HG02623 (cell line): ENCODE measurements around the gene RGS3.
"Not testable (repeated sequence)": the region's sequence is repeated elsewhere in the genome, so short reads cannot be mapped to it uniquely, and the experiment has no call there.

Source experiments
- ATAC-seq: cut with Tn5 transposase; IDR thresholded peaks from one replicate; pipeline ENCODE4 v1.9.1; 2021; ENCODE audit warnings: moderate library complexity; ENCODE audit not compliant: unreplicated experiment

RGS3 gene

DNA sequence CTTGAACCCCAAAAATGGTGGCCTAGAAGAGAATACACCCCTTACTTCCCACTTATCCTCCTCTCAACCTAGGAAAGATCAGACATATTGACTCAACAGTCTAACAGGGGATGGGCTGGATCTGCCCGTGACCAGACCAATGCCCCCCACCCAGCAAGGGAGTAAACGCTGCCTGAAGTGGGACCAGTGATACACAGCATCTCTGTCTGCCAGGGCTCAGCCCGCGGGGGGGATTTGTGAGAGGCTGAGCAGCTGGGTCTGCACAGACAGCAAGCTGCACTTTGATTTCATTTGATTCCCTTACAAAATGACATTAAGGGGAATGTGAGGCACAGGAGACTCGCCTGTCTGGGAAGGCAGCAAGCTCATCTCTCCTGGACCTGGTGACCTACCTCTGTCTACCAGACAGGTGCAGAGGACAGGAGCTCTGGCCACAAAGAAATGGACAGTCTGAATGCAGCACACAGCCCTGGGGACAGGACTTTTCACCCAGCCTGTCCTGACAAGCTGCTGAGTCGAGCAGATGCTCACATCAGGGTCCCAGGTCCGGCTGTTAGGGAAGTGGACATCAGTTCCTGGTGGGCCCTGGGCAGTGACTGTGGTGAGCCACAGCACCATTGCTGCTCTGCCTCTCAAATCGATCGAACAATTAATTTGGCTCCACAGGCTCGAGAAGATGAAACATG lies 79.9 kb downstream of the RGS3 start:
- ATAC-seq, result no peak

DNA sequence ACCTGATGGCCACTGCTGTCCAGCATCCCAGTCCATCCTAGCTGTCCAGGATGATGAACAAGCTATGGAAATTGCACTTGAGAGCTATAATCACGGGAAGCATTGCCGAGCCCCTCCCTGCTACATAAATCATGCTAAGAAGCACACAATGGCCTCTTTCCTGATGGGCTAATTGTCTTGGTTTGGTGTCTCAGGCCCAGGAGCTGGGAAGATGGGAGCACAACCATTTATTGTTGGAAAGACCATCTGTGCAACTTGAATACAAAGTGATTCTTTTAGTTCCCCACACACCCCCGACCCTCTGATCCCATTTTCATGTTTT lies 80.4 kb downstream of the RGS3 start:
- ATAC-seq, result no peak

DNA sequence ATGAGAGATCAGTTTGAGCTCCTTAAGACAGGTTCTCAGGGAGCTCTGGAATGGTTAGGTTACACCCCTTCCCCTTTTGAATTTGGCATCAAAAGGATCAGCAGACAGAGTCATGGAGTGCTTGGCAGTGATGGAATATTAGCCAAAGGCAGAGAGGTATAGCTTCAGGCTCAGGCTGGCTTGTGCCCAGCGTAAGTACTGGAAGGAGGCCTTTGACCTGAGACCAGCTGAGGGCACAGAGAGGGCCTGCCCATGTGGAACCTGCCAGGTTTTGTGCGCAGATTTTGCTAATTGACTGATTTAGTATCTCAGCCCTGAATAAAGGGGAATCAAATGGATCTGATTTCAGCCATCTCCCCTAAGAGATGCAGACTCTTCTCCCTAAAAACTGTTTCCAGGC lies 81.5 kb downstream of the RGS3 start:
- ATAC-seq, result no peak

DNA sequence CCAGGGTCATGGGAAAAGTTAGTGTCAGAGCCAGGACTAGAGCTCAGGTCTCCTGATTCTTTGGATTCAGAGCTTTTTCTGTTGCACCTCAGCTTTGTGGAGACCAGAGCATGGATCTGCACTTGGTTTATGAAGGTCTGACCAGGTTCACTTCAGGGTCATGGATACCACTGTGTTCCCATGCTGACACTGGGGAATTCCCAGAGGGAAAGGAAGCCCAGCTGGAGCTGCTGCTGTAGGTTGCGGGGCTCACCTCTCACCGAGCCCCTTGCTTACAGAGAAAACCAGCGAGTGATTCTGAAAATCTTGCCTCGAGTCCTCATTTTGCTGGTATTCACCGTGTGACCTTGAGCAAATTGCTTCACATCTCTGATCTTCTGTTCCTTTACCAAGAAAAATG lies 83.0 kb downstream of the RGS3 start:
- ATAC-seq, result no peak

DNA sequence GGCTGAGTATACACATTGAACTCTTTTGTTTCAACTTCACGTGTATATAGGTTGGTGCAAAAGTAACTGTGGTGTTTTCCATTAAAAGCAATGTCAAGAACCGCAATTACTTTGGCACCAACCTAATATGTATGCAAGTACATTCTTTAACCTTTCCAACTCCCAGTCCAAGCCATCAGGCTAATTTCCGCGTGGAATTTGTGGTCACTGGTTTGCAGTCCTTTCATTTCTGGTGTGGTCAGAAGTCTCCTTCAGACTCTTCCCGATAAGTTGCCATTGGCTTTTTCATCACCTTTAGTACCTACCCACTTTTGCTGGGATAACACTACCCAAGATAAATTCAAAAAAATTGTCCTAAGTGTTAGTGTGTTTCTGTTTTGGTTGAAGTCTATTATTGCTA lies 84.0 kb downstream of the RGS3 start:
- no peak for ATAC-seq

DNA sequence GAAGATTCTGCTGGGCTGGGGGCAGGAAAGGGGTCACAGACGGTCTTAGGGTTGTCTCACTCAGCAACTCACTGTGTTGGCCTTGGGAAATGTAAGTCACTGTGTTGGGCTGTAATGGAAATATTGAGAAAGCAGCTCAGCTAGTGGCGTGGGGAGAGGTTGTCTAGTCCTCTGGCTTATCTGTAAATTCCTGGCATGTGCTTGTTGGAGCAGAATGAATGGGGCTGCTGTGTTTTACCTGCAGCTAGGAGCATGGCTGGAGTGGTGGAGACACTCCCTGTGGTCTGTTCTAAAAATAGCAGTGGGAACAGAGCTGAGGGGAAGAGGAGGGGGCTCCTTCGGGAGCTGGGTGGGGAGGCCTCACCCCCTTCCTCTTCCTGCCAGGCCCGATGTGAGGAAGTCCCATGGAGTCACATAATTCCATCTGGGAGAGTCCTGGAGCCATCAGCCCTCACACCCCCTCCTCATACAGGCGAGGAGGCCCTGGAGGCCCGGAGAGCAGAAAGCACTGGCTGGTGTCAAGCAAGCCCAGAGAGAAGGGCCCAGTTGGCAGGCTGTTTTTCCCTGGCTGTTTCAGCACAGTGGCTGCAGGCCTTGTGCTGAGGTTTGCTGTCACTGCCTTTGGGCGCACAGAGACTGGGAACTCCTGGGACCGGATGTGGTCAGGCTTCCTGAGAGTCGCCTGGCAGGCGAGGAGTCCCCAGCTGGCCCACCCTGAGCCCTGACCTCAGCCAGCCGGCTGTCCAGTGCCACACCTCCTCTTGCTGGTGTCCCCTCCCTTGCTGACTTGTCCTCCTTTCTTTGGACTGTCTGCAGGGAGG lies 84.9 kb downstream of the RGS3 start:
- ATAC-seq, result no peak

DNA sequence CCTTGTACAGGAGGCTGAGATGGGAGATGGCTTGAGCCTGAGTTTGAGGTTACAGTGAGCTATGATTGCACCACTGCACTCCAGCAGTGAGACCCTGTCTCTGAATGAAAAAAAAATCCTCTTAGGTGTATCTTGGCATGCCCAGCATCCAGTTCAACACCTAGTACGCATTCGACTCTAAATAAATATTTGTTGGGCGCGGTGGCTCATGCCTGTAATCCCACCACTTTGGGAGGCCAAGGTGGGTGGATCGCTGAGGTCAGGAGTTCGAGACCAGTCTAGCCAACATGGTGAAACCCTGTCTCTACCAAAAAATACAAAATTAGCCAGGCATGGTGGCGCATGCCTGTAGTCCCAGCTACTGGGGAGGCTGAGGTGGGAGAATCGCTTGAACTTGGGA lies 86.4 kb downstream of the RGS3 start:
- ATAC-seq, result not testable (repeated sequence)

DNA sequence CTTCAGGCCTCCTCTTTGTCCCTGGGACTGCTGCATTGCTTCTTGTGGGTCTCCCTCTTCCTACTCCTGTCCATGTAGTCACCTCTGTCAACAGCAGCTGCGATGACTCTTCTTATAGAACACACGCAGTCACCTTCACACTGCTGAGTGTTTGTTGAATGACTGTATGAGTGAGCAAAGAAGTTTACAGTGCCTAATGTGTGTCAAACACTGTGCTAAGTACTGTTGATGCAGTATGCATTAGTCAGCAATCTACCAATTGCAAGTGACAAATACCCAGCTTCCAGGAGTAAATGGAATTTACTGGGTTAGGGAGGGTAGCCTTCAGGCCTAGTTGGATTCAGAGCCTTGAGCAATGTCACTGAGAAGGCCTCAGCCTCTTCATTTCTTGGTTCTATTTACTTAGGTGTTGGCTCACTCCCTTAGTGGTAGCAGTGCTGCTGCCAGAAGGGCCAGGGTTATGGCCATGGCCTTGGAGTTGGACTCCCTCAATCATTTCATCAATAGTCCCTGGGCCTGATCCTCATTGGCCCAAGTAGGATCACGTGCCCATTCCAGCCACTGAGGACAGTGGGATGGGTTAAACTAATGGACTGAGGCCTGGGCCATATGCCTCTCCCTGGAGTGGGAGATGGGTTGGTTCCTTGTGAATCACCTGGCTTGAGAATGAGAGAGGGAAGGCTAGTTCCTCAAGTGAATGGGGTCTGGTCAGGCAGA lies 93.5 kb downstream of the RGS3 start:
- no peak for ATAC-seq

DNA sequence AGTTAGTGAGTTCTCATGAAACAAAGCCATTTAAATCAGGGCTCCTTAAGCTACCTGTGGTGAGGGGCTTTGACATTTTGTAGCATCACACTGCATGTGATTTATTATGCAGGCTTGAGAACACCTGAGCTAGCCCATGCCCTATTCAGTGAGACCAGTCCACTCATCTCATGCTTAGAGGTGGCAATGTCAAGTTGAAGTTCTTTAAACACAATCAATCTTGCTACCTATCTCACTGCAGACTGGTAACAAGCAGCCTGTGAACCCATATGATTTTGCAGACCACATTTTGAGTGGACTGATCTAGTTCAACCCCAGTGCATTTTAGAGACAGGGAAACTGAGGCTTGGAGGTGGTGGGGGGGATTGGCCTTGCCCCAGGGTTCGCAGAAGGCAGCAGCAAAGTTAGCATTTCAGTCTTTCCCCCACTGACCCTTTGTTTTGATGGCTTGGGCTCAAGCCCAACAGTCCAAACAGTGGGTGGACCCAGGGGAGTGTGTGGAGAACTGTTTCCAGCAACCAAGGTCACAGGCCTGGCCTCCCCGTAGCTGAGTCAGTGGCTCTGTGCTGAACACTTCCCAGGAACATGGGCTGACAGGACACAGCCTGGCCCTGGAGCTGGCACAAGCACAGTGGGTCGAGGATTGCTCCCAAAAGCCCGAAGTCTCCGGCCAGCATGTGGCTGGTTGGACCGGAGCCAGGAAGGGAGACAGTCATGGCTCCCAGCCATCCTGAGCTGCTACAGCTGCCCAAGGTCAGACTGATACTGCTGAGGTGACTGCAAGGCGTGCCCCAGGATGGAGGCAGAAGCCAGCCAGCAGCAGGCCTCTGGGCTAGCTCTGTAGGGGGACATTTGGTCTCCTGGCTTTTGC lies 95.3 kb downstream of the RGS3 start:
- no peak for ATAC-seq

DNA sequence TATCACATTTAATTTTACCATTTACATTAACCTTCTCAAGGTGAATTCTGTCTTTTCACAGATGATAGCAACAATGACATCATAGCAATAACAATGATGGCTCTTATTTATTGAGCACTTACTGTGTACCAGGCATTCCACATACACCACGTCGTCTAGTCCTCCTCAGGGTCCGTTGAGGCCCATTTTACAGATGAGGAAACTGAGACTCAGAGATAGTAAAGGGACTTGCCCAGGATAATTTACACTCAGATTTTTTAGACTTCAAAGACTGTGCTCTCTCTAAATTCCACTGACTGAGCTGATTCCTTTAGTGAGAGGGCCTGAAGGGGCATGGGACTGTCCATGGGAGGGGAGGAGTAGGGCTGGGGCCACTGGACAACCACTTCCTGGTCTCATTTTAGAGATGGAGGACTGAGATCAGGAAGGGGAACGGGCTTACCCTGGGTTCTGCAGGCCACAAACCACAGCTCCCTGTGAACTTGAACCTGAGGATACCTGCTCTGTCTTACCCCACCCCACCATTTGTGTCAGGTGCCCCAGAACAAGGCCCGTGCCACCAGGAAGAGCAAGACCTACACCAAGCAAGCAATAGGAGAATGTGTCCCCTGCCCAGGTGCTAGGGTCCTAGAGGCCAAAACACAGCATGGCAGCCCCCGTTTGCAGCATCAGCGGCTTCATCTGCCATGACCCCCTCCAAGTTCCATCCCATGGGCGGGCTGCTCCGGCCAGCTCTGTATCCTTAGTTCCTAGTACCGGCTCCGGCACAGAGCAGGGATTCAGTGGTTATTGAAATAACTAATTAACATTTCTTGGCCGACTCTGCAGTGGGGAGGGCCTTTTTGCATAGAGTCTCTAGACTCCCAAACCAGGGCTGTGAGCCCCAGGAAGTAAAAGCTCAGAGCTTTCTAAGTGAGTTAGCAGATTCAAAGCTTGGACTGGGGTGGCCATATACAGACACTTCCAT lies 96.6 kb downstream of the RGS3 start:
- no peak for ATAC-seq

DNA sequence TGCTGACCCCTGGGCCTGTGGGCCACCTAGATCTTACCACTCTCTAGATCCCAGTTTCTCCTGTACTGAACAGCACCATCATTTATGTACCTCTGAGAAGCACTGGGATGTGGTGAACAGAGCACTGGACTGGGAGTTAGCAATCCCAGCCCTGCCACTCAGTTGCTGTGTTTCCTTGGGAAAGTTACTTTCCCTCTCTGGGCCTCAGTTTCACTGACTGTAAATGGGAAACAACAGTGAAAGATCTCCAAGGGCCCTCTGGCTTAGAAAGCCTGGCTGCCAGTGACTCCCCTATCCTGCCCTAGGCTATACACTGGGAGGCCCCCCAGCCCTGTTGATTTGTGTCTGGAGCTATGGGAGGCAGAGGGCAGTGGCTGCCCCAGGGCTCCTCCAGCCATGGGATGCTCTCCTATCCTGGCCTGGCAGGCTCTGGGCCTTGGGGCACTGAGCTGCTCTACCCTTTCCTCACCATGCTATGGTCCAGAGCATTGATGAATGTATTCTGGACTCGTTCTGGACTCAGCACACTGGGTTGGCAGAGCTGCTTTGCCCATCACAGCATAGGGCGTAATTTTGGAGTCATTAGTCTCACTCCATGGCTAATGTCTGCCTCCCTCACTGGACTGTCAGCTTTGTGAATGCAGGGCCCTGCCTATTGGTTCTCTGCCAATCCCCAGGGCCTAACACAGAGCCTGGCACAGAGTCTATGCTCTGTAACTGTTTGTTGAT lies 99.3 kb downstream of the RGS3 start:
- no peak for ATAC-seq

DNA sequence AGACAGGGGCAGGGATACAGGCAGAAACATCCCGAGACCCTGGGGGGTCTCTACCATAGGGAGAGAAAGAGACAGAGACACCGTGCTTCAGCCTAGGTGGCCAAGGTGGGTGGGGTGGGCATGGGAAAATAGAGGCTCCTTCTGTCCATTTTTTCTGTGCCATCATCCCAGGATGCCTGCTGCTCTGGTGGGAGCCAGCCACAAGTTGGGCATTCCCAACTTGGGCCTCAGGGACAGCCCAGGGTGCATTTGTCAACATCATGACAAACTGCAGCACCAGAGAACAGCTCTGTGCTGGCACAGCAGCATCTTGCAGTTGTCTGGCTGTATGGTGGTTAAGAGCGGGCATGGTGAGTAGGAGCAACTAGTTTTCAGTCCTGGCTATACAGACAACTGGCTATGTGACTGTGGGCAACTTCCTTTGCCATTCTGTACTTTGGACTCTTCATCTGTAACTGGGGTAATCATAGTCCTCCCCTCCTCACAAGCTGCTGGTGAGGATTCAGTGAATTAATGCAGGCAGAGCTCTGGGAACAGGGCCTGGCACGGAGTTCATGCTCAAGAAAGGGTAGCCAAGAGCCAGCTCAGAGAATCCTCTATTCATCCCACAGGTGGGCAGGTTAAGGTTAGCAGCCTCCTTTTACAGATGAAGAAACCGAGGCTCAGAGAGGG lies 100.4 kb downstream of the RGS3 start:
- ATAC-seq, result no peak

DNA sequence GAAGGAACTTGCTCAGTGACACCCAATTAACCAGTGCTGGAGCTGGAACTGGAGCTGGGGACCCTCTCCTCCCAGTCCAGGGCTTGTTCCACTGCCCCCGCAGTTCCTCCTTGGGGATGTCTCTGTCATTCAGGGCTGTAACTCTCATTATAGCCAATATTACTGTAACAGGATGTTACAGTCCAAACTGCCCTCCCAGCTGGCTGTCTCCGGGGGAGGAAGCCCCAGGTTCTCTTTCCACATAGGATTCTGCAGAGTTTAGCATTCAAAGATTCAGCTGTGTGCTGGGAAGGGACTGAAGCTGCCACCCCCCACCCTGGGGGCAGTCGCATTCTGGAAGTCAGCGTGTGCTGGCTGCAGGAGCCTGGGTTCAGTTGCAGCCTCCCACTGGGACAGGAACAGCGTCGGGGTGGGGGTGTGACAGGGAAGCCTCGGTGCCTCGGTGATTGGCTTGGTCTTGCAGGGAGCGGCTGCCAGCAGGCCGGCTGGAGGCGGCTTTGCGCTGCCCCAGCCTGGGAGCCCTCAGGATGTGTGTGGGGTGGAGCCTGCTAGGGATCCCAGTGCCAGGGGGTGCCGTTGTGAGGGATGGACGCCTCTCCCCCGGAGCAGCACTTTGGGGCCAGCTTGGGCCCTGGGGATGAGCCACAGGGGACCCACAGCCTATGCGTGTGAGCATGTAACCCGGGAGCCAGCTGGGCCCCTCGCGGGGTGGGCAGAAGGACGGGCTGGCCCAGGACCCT lies 101.1 kb downstream of the RGS3 start:
- no peak for ATAC-seq

DNA sequence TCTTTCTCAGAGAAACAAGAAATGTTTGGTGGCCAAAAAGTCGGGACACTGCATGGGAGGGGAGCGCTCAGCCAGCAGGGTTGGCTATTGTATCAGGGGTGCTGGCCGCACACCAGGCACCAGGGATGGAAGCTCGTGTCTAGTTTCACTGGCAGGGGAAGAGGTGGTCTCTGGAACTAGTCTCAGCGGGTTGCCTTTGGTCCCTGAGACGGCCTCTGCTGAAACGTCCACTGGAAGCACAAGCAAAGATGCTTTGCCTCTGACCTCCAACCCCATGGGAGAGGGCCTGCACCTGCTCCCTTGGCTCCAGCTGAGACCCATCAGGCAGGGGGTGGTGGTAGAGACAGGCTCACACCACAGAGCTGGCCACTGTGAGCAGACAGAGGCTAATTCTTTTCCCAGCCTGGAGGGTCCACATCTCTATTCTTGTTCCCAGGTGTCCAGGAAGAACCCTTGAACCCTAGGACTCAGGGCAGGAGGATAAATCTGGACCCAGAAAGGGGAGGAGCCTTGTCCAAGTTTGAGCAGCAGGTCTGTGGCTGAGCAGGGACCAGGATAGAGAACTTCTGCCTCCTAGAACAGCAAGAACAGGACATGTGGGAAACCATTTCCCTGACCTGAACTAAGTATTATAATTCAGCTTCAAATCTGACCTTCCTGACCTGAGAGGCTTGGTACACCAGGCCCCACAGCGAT lies 102.6 kb downstream of the RGS3 start:
- ATAC-seq, result no peak

DNA sequence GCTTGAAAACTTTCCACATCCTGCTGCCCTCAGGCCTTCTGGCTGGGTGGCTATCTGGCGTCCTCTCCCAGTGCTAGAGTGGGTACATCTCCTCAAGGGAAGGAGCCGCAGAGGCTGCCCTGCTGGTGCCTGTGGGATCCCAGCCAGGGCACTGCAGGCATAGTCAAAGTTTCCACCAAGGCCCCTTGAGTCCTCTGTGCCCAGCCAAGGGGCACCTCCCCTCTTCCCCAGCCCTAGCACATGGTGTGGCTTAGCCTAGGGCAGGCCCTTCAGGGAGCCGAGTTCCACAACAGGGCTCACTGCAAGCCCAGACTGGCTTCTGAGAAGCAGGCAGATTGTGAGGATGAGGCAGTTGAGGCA lies 103.2 kb downstream of the RGS3 start:
- ATAC-seq, result no peak

DNA sequence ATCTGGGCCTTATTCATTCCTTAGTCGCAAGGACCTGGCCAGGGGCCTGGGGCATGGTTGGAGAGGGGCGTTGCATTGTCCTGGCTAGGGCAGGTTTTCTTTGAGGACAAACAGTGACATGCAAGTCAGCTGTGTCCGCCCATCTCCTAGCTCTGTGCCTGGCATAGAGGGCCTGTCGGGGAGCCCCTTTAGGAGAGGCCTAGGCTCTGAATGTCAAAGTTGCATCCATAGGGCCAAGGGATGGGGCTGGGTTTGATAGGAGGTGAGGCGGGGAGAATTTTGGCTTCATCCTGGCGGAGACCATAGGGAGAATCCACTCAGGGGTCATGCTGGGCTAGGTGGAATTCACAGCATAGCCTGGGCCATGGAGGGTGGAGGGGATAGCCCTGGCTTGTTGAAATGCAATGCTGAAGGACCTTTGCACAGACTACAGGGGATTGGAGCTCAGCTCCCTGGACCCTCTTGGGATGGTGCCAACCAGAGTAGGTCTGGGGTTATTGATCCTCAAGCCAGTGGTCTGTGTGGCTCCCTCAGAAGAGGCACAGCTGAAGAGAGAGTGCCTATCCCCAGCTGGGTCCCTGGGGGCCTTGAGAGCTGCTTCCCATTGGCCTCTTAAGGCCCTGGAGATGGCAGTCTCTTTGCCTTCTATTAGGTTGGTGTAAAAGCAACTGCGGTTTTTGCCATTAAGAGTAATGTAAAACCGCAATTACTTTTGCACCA lies 104.0 kb downstream of the RGS3 start:
- no peak for ATAC-seq

DNA sequence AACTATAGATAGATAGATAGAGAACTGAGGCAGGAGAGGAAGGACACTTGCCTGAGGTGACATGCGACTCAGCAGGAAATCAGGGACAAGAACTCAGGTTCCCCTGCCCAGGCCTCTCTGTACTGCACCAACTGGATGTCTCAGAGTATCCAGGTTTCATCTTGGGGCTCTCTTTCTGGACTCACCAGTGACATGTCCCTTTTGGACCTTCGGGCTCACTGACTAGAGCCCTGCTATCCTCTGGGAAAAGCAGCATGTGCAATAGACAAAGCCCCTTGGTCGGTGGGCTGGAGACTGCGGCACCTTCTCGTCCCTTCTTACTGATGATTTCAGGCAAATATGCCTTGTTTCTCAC lies 104.5 kb downstream of the RGS3 start:
- no peak for ATAC-seq
